PC-9 (cell line): ENCODE data around the gene PBXIP1. TPM values are rescaled to one million over a fixed set of nuclear protein-coding genes. Genes with fewer than 3 reads are reported as not detected.

Experiments
- BruUV-seq: library from RNA; stranded (reverse); fragments of 400-500 nt; replicated peaks from 2 replicates; lab custom pipeline; 2021; lab: Mats Ljungman, UMichigan
- CTCF ChIA-PET: fragments of 300-600 bp; sonication (Branson Sonifier 250); formaldehyde crosslinking; loops from one replicate; lab custom pipeline; 2022; ENCODE audit warnings: antibody characterized with exemption; lab: Charles Lee
- POLR2A ChIA-PET: fragments of 300-600 bp; sonication (Branson Sonifier 250); formaldehyde crosslinking; loops from one replicate; lab custom pipeline; 2022; ENCODE audit warnings: antibody characterized with exemption; ENCODE audit not compliant: unreplicated experiment; lab: Charles Lee
- DNase-seq, 2 experiments: peaks; one replicate each; pipeline versions ENCODE4 v3.0.0 to v3.0.0-alpha.2; 2015 to 2022; ENCODE audit warnings: mixed read lengths in 1 of 2
- H2AFZ ChIP-seq: fragments of 200-600 bp; sonication (generic); 2 replicates; pipeline ENCODE4 v1.8.1; 2017; ENCODE audit warnings: antibody characterized with exemption
- H3F3A ChIP-seq: fragments of 200-600 bp; sonication (generic); 2 replicates; pipeline ENCODE4 v1.8.1; 2017; ENCODE audit warnings: antibody characterized with exemption, mild to moderate bottlenecking, low read depth; ENCODE audit not compliant: insufficient read depth
- H3K27ac ChIP-seq: fragments of 200-600 bp; sonication (generic); 2 replicates; pipeline ENCODE4 v1.6.1; 2016; ENCODE audit warnings: mixed run types
- H3K27me3 ChIP-seq: fragments of 200-600 bp; sonication (generic); 2 replicates; pipeline ENCODE4 v1.6.1; 2016; ENCODE audit warnings: low read depth, mixed run types; ENCODE audit not compliant: insufficient read depth
- H3K36me3 ChIP-seq: fragments of 200-600 bp; sonication (generic); 2 replicates; pipeline ENCODE4 v1.6.1; 2016; ENCODE audit warnings: low read depth, mixed run types
- H3K4me1 ChIP-seq: fragments of 200-600 bp; sonication (generic); replicated peaks from 2 replicates; pipeline ENCODE4 v1.6.1; 2016; ENCODE audit warnings: mixed run types; ENCODE audit not compliant: insufficient read depth
- H3K4me2 ChIP-seq: fragments of 200-600 bp; sonication (generic); 2 replicates; pipeline ENCODE4 v1.6.1; 2017; ENCODE audit warnings: mixed run types
- H3K4me3 ChIP-seq: fragments of 200-600 bp; sonication (generic); 2 replicates; pipeline ENCODE4 v1.6.1; 2016; ENCODE audit warnings: mixed run types
- H3K79me2 ChIP-seq: fragments of 200-600 bp; sonication (generic); 2 replicates; pipeline ENCODE4 v1.6.1; 2017; ENCODE audit warnings: low read depth, mixed run types
- H3K9me2 ChIP-seq: fragments of 200-600 bp; sonication (generic); 2 replicates; pipeline ENCODE4 v1.8.1; 2017; ENCODE audit warnings: mild to moderate bottlenecking; ENCODE audit not compliant: insufficient read depth
- H3K9me3 ChIP-seq: fragments of 200-600 bp; sonication (generic); 2 replicates; pipeline ENCODE4 v1.8.1; 2016; ENCODE audit warnings: low read depth; ENCODE audit not compliant: insufficient read depth
- H4K20me1 ChIP-seq: fragments of 200-600 bp; sonication (generic); 2 replicates; pipeline ENCODE4 v1.8.1; 2017; ENCODE audit not compliant: insufficient read depth
- EZH2 ChIP-seq: fragments of 200-600 bp; sonication (generic); IDR thresholded peaks from 2 replicates; pipeline ENCODE4 v1.8.0; 2017; ENCODE audit warnings: antibody characterized with exemption, low read depth
- intact Hi-C: fragments of 100-400 bp; cut with micrococcal nuclease; formaldehyde crosslinking; loops from one replicate; pipeline ENCODE4 v1.10.0; 2022; ENCODE audit not compliant: unreplicated experiment
- total RNA-seq: library from RNA; stranded (reverse); gene quantifications from 2 replicates; pipeline ENCODE4 v1.2.3, GENCODE V29; 2021
- TF ChIP-seq, protein P1 (sequence below): fragments of 200-600 bp; sonication (generic); conservative IDR thresholded peaks from 2 replicates; pipeline ENCODE4 v1.6.1; 2017; ENCODE audit warnings: mixed run types, antibody characterized with exemption, mild to moderate bottlenecking, moderate library complexity

Gene PBXIP1
- total RNA-seq, 1 experiment from 2014 or later, result 40.2 TPM

DNA sequence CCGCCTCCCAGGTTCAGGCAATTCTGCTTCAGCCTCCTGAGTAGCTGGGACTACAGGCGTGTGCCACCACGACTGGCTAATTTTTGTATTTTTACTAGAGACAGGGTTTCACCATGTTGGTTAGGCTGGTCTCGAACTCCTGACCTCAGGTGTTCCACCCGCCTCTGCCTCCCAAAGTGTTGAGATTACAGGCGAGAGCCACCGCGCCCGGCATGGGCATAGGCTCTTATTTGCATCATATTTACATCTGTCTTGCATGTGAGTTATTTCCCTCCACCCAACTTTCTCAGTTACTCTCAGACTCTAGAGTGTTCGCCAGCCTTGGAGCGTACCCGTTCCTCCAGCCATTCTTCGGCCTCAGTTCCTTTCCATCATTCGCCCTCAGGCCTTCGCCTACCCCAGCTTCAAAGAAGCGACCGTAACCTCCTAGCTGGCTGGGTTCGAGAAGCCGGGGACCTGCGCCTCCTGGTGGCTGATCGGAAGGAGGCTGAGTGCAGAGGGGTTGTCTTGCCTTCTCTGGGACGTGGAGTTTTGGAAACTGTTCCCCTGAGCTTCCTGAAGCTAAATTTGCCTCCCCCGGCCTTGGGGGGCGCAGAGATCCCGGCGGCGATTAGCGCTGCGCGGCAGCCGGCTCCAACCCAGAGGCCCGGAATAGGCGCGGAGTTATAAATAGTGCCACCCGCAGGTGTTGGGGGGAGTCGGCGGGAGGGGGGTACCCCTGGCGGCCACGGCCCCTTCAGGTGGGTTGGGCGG is 43.1 kb upstream of the PBXIP1 start:
- H3K9me3 ChIP-seq, result no peaks in the 10 kb centered on the region
- peaks cover 21% of the 10 kb centered on the region for H3K79me2 ChIP-seq
- ChIA-PET CTCF (interaction anchor here (0.7 kb wide), 1 partner anchor 26 kb away, joined by 4 read pairs; no protein-coding TSS in a partner anchor), POLR2A (no interaction called here)
- TF ChIP-seq, protein P1, sequence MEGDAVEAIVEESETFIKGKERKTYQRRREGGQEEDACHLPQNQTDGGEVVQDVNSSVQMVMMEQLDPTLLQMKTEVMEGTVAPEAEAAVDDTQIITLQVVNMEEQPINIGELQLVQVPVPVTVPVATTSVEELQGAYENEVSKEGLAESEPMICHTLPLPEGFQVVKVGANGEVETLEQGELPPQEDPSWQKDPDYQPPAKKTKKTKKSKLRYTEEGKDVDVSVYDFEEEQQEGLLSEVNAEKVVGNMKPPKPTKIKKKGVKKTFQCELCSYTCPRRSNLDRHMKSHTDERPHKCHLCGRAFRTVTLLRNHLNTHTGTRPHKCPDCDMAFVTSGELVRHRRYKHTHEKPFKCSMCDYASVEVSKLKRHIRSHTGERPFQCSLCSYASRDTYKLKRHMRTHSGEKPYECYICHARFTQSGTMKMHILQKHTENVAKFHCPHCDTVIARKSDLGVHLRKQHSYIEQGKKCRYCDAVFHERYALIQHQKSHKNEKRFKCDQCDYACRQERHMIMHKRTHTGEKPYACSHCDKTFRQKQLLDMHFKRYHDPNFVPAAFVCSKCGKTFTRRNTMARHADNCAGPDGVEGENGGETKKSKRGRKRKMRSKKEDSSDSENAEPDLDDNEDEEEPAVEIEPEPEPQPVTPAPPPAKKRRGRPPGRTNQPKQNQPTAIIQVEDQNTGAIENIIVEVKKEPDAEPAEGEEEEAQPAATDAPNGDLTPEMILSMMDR, result peak; percentile 39; the same call in 1 of the 2 replicates
- TF ChIP-seq EZH2, result no peak
- H3K4me3 ChIP-seq, result no peak overlapping the region
- peaks cover 34% of the 10 kb centered on the region for H3F3A ChIP-seq
- H3K4me1 ChIP-seq, result peaks cover 25% of the 10 kb centered on the region
- no peaks in the 10 kb centered on the region for H3K36me3 ChIP-seq
- BruUV-seq, result no TSS peak
- no peak overlapping the region for H2AFZ ChIP-seq
- intact Hi-C loops, result no loop called here
- no peak for DNase-seq
- no peaks in the 10 kb centered on the region for H3K9me2 ChIP-seq
- H3K27me3 ChIP-seq, result no peaks in the 10 kb centered on the region
- H4K20me1 ChIP-seq, result no peaks in the 10 kb centered on the region
- no peak overlapping the region for H3K4me2 ChIP-seq
- H3K27ac ChIP-seq, result no peak overlapping the region

DNA sequence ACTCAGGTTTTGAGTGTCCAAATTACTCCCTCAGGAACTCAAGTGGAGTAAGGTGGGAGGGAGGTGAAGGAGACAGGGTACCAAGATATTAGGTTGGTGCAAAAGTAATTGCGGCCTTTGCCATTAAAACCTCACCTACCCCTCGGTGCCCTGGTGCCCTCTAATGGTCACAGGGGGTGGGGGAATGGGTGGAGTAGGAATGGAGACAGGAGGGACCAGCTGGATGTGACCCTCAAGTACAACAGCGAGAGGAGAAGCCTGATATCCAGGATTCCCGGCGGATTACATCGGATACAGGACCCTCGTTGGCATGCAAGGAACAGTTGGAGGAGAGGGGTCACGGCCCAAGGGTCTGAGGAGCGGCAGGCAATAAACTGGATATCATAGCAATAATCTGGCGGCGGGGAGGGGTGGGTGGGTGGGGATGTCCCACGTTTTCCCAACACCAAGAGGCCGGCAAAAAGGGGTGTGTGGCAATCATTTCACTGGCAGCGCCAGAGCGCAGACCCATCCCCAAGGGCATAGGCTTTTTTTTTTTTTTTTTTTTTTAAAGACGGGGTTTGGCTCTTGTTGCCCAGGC is 42.4 kb upstream of the PBXIP1 start:
- DNase-seq, result no peak
- ChIA-PET CTCF (no interaction called here), POLR2A (no interaction called here)
- Histone ChIP-seq H4K20me1 (no peaks in the 10 kb centered on the region), H3K9me3 (no peaks in the 10 kb centered on the region), H3K27ac (no peak overlapping the region), H3K9me2 (no peaks in the 10 kb centered on the region), H3K4me1 (peaks cover 25% of the 10 kb centered on the region), H3F3A (peaks cover 40% of the 10 kb centered on the region), H3K79me2 (peaks cover 14% of the 10 kb centered on the region), H2AFZ (no peak overlapping the region), H3K4me2 (no peak overlapping the region), H3K27me3 (no peaks in the 10 kb centered on the region), H3K36me3 (no peaks in the 10 kb centered on the region), H3K4me3 (no peak overlapping the region)
- TF ChIP-seq, protein P1, result no peak
- TF ChIP-seq EZH2, result no peak
- intact Hi-C loops, result no loop called here
- BruUV-seq, result no TSS peak

DNA sequence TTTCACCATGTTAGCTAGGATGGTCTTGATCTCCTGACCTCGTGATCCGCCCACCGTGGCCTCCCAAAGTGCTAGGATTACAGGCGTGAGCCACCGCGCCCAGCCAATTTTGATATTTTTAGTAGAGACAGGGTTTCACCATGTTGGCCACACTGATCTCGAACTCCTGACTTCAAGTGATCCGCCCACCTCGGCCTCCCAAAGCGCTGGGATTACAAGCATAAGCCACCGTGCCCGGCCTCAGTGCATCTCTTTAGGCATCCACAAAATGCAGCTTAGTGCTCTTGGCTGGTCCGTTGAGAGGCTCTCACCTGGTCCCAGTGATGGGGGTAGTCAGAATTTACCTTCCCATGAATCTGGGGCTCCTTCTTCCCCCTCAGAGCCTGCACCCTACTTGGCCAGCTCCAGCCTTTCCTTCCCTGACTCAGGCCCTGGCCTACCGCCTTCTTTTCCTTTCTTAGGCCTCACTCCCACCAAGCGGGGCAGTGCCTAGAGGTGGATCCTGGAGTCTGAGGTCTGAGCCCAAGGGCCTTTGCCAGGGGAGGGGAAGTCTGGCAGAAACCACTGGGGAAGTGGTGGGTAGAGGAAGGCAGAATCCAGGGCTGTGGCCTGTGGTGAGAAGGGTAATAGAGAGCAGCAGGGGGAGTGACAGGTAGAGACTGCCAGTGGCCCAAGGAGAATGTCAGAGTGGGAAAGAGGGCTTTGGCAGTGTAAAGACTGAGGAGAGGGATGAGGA is 41.2 kb upstream of the PBXIP1 start:
- no TSS peak for BruUV-seq
- no peak for DNase-seq
- Histone ChIP-seq H4K20me1 (no peaks in the 10 kb centered on the region), H3K9me2 (no peaks in the 10 kb centered on the region), H3K79me2 (peaks cover 7% of the 10 kb centered on the region; the same call in 1 of the 2 replicates), H3K27ac (no peak overlapping the region), H3K9me3 (no peaks in the 10 kb centered on the region), H3K4me2 (no peak overlapping the region), H3K27me3 (no peaks in the 10 kb centered on the region), H3F3A (peaks cover 49% of the 10 kb centered on the region), H2AFZ (no peak overlapping the region), H3K36me3 (no peaks in the 10 kb centered on the region), H3K4me3 (no peak overlapping the region), H3K4me1 (peaks cover 28% of the 10 kb centered on the region)
- intact Hi-C loops, result no loop called here
- ChIA-PET POLR2A (interaction anchor here (0.6 to 0.7 kb wide), 2 partner anchors 25 to 66 kb away, joined by 6 read pairs; partner anchors contain the start of gene EFNA4), CTCF (interaction anchor here (0.7 kb wide), 1 partner anchor 10 kb away, joined by 7 read pairs; no protein-coding TSS in a partner anchor)
- TF ChIP-seq EZH2, result no peak
- TF ChIP-seq, protein P1, result no peak
